Measurements from ENCODE around the gene ARSB.

DNA sequence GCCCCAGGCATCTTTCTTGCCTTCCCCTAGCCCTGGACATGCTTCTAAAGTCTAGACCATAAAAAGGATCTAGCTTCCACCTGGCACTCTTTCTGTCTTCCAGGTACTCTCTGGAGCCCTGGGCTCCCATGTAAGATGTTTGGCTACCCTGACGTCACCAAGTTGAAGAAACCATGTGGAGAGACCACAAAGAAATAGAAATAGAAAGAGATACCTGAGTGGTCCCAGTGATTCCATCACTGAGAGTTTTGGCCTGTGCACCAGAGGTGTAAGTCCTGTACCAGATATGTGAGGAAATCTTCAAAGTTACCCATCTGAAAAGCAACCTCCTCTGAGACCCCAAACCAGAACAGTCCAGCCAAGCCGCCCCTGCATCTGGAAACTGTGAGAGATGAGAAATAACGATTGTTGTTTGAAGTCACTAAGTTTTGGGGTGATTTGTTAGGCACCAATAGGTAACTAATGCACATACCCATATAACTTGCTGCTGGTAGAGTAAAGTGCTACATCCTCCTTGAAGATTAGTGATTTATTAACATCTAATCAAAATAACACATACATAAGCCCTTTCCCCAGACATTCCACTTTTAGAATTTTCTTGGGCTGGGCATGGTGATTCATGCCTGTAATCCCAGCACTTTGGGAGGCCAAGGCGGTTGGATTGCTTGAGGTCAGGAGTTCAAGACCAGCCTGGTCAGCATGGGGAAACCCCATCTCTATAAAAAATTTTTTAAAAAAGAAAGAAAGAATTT is 250.8 kb downstream of the ARSB start:
- no peak for TF ChIP-seq CTCF (IDR thresholded peaks at IDR 0.05)
- no peak for TF ChIP-seq POLR2A (IDR thresholded peaks at IDR 0.05)
